T-helper 2 cell treated with Interferon-gamma antibody and Interleukin-4, amounts not matched to agents 100 ng/mL and 5 ng/mL, for 36 hours (primary cell): ENCODE data around the gene RAD50. TPM values are rescaled to one million over a fixed set of nuclear protein-coding genes. Genes with fewer than 3 reads are reported as not detected.

Source experiments
- intact Hi-C: fragments of 100-400 bp; cut with micrococcal nuclease; formaldehyde crosslinking; loops from one replicate; pipeline ENCODE4 v1.15.1; 2023
- total RNA-seq: library from RNA; stranded (reverse); gene quantifications from 2 replicates; pipeline ENCODE4 v1.2.3, GENCODE V29; 2022

The RAD50 gene
- total RNA-seq, 1 donor from 2014 or later = 32.3 TPM

- intact Hi-C loops = loop anchor here (5.0 kb wide), 1 partner anchor 36 kb away; no protein-coding TSS in a partner anchor
Observed at GRCh38 chr5:132673488-132673887, 116.7 kb downstream of the RAD50 start.

GRCh38 chr5:132673939-132674630 lies 117.3 kb downstream of the RAD50 start, which contains the start of gene IL4:
Gene IL4 (plus strand): TSS chr5:132673989. CDS start chr5:132674051, 62 bp downstream.
- intact Hi-C loops = loop anchor here (5.0 kb wide), 1 partner anchor 37 kb away; no protein-coding TSS in a partner anchor

- intact Hi-C loops = loop anchor here (5.0 kb wide), 1 partner anchor 38 kb away; no protein-coding TSS in a partner anchor
Observed at GRCh38 chr5:132674671-132675506, 118.1 kb downstream of the RAD50 start.

GRCh38 chr5:132675936-132676689 lies 119.3 kb downstream of the RAD50 start:
- intact Hi-C loops = loop anchor here (1.0 kb wide), 1 partner anchor 12 kb away; no protein-coding TSS in a partner anchor

- intact Hi-C loops = no loop called here
Observed at GRCh38 chr5:132677191-132677590, 120.4 kb downstream of the RAD50 start.

GRCh38 chr5:132677682-132678400 lies 121.1 kb downstream of the RAD50 start:
- intact Hi-C loops = no loop called here

GRCh38 chr5:132678735-132679134 lies 122.0 kb downstream of the RAD50 start:
- intact Hi-C loops = no loop called here

GRCh38 chr5:132679166-132679565 lies 122.4 kb downstream of the RAD50 start:
- intact Hi-C loops = no loop called here

- intact Hi-C loops = no loop called here
Observed at GRCh38 chr5:132679717-132680380, 123.1 kb downstream of the RAD50 start.

- intact Hi-C loops = no loop called here
Observed at GRCh38 chr5:132680780-132681475, 124.2 kb downstream of the RAD50 start.

- intact Hi-C loops = no loop called here
Observed at GRCh38 chr5:132681476-132681831, 124.7 kb downstream of the RAD50 start.

- intact Hi-C loops = no loop called here
Observed at GRCh38 chr5:132681983-132682382, 125.2 kb downstream of the RAD50 start.

- intact Hi-C loops = no loop called here
Observed at GRCh38 chr5:132684491-132684890, 127.7 kb downstream of the RAD50 start.

- intact Hi-C loops = loop anchor here (5.0 kb wide), 1 partner anchor 52 kb away; the partner anchor contains the start of gene KIF3A
Observed at GRCh38 chr5:132684922-132685720, 128.3 kb downstream of the RAD50 start.

- intact Hi-C loops = loop anchor here (5.0 kb wide), 1 partner anchor 51 kb away; the partner anchor contains the start of gene KIF3A
Observed at GRCh38 chr5:132686193-132686592, 129.4 kb downstream of the RAD50 start.

GRCh38 chr5:132687995-132688394 lies 131.2 kb downstream of the RAD50 start:
- intact Hi-C loops = loop anchor here (1.0 to 5.0 kb wide), 4 partner anchors 12 to 53 kb away; partner anchors contain the start of gene KIF3A

GRCh38 chr5:132688536-132689339 lies 132.0 kb downstream of the RAD50 start:
- intact Hi-C loops = loop anchor here (1.0 to 5.0 kb wide), 4 partner anchors 12 to 53 kb away; partner anchors contain the start of gene KIF3A

- intact Hi-C loops = loop anchor here (2.0 to 5.0 kb wide), 2 partner anchors 27 to 48 kb away; partner anchors contain the start of gene KIF3A
Observed at GRCh38 chr5:132689513-132689912, 132.7 kb downstream of the RAD50 start.
